WTC11 (cell line): ENCODE measurements around the gene NIN. TPM values are rescaled to one million over a fixed set of nuclear protein-coding genes. Genes with fewer than 3 reads are reported as not detected.

Experiments used
- ATAC-seq: fragments of 200-7000 bp; cut with Tn5 transposase; 2 replicates; pipeline ENCODE4 v1.10.0; 2021; ENCODE audit warnings: mild to moderate bottlenecking, moderate library complexity
- CTCF ChIA-PET: fragments of 300-600 bp; sonication (Branson Sonifier 250); formaldehyde crosslinking; loops from one replicate; lab custom pipeline; 2021; ENCODE audit warnings: antibody characterized with exemption; lab: Charles Lee
- POLR2A ChIA-PET: fragments of 350-600 bp; sonication (Branson Sonifier 250); formaldehyde crosslinking; loops from one replicate; lab custom pipeline; 2021; ENCODE audit warnings: antibody characterized with exemption; lab: Charles Lee
- DNase-seq: peaks from one replicate; pipeline ENCODE4 v3.0.0; 2021; ENCODE audit warnings: low spot score
- H3K27ac Mint-ChIP-seq: 2 replicates; pipeline ENCODE4 v1.8.0; 2021; ENCODE audit warnings: mixed read lengths
- H3K27me3 Mint-ChIP-seq: 2 replicates; pipeline ENCODE4 v1.8.0; 2021; ENCODE audit warnings: low read depth, mild to moderate bottlenecking, moderate library complexity, mixed read lengths
- H3K36me3 Mint-ChIP-seq: 2 replicates; pipeline ENCODE4 v1.8.0; 2021; ENCODE audit warnings: mixed read lengths
- H3K4me1 Mint-ChIP-seq: 2 replicates; pipeline ENCODE4 v1.8.0; 2022; ENCODE audit warnings: mixed read lengths
- H3K4me3 Mint-ChIP-seq: 2 replicates; pipeline ENCODE4 v1.8.0; 2021; ENCODE audit warnings: mild to moderate bottlenecking, moderate library complexity, mixed read lengths
- H3K9me3 Mint-ChIP-seq: 2 replicates; pipeline ENCODE4 v1.8.0; 2021; ENCODE audit warnings: mixed read lengths
- ELF4 ChIP-seq: sonication (generic); formaldehyde crosslinking; IDR thresholded peaks from 2 replicates; pipeline ENCODE4 v1.8.1; 2022; ENCODE audit warnings: low read depth, mild to moderate bottlenecking, moderate library complexity, missing genetic modification reagents
- EMX1 ChIP-seq: fragments of 250-450 bp; sonication (Bioruptor Pico); IDR thresholded peaks from 2 replicates; pipeline ENCODE4 v1.8.0; 2021; ENCODE audit warnings: mild to moderate bottlenecking
- FOXK1 ChIP-seq: sonication (generic); formaldehyde crosslinking; IDR thresholded peaks from 2 replicates; pipeline ENCODE4 v1.8.0; 2022; ENCODE audit warnings: mild to moderate bottlenecking, moderate library complexity, missing genetic modification reagents
- FOXP1 ChIP-seq: sonication (generic); formaldehyde crosslinking; IDR thresholded peaks from 2 replicates; pipeline ENCODE4 v1.8.0; 2022; ENCODE audit warnings: missing genetic modification reagents, mild to moderate bottlenecking, moderate library complexity, borderline replicate concordance
- GABPB1 ChIP-seq: sonication (generic); formaldehyde crosslinking; IDR thresholded peaks from 2 replicates; pipeline ENCODE4 v1.8.1; 2023; ENCODE audit warnings: mild to moderate bottlenecking, missing genetic modification reagents
- NFATC4 ChIP-seq: fragments of 250-450 bp; sonication (Bioruptor Pico); IDR thresholded peaks from 2 replicates; pipeline ENCODE4 v1.9.0; 2021; ENCODE audit warnings: mild to moderate bottlenecking
- NR1H2 ChIP-seq: sonication (generic); formaldehyde crosslinking; IDR thresholded peaks from 2 replicates; pipeline ENCODE4 v1.9.0; 2021; ENCODE audit warnings: mild to moderate bottlenecking, moderate library complexity, missing genetic modification reagents
- RELA ChIP-seq: sonication (generic); formaldehyde crosslinking; IDR thresholded peaks from 2 replicates; pipeline ENCODE4 v1.8.1; 2022; ENCODE audit warnings: missing genetic modification reagents, mild to moderate bottlenecking, borderline replicate concordance
- TCF7 ChIP-seq: sonication (generic); formaldehyde crosslinking; IDR thresholded peaks from 2 replicates; pipeline ENCODE4 v1.8.0; 2022; ENCODE audit warnings: mild to moderate bottlenecking, low read depth, missing genetic modification reagents, moderate library complexity
- TP53 ChIP-seq: sonication (generic); formaldehyde crosslinking; IDR thresholded peaks from 2 replicates; pipeline ENCODE4 v1.8.1; 2023; ENCODE audit warnings: mild to moderate bottlenecking, missing genetic modification reagents
- ZNF138 ChIP-seq: sonication (generic); formaldehyde crosslinking; conservative IDR thresholded peaks from 2 replicates; pipeline ENCODE4 v1.8.1; 2022; ENCODE audit warnings: mild to moderate bottlenecking, moderate library complexity, missing genetic modification reagents
- ZNF416 ChIP-seq: fragments of 250-450 bp; sonication (Bioruptor Pico); IDR thresholded peaks from 2 replicates; pipeline ENCODE4 v1.9.0; 2021; ENCODE audit warnings: mild to moderate bottlenecking, inconsistent platforms
- total RNA-seq: library from RNA; stranded (reverse); gene quantifications from 3 replicates; pipeline ENCODE4 v1.2.3, GENCODE V29; 2021
- TF ChIP-seq, protein P1 (sequence below): sonication (generic); formaldehyde crosslinking; IDR thresholded peaks from 2 replicates; pipeline ENCODE4 v1.8.0; 2022; ENCODE audit warnings: missing genetic modification reagents
- TF ChIP-seq, protein P2 (sequence below): sonication (generic); formaldehyde crosslinking; IDR thresholded peaks from 2 replicates; pipeline ENCODE4 v1.8.1; 2022; ENCODE audit warnings: mild to moderate bottlenecking, moderate library complexity, missing genetic modification reagents
- TF ChIP-seq, protein P3 (sequence below): sonication (generic); formaldehyde crosslinking; IDR thresholded peaks from 2 replicates; pipeline ENCODE4 v1.8.1; 2023; ENCODE audit warnings: mild to moderate bottlenecking, moderate library complexity, missing genetic modification reagents
- TF ChIP-seq, protein P4 (sequence below): sonication (generic); formaldehyde crosslinking; IDR thresholded peaks from 2 replicates; pipeline ENCODE4 v1.8.0; 2023; ENCODE audit warnings: mild to moderate bottlenecking, missing genetic modification reagents
- TF ChIP-seq, protein P5 (sequence below): sonication (generic); formaldehyde crosslinking; IDR thresholded peaks from 2 replicates; pipeline ENCODE4 v1.8.1; 2023; ENCODE audit warnings: mild to moderate bottlenecking, missing genetic modification reagents, moderate library complexity
- TF ChIP-seq, protein P6 (sequence below): fragments of 200-600 bp; IDR thresholded peaks from 2 replicates; pipeline ENCODE4 v1.8.0; 2022; ENCODE audit warnings: antibody characterized with exemption

The NIN gene
- total RNA-seq, 1 experiment from 2014 or later, result 23.8 TPM

DNA sequence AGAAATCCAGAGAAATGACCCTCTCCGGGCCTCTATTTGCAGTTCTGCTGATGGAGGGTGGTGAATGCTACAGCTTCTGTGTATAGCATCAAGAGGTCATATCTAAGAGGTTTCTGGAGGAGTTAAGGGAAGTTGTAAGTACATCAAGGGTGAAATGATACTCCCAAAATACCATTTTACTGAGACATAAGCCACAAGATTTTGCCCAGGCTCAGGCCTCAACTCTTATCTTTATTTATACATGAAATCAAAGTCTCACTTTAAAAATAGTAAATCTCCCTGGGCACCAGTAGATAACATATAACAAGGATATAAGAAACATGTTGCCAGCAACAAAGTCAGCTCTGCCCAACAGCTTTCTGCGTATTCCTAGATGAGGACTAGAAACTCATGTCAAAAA, 40.4 kb downstream of the NIN start (continued):
- TF ChIP-seq, protein P1, sequence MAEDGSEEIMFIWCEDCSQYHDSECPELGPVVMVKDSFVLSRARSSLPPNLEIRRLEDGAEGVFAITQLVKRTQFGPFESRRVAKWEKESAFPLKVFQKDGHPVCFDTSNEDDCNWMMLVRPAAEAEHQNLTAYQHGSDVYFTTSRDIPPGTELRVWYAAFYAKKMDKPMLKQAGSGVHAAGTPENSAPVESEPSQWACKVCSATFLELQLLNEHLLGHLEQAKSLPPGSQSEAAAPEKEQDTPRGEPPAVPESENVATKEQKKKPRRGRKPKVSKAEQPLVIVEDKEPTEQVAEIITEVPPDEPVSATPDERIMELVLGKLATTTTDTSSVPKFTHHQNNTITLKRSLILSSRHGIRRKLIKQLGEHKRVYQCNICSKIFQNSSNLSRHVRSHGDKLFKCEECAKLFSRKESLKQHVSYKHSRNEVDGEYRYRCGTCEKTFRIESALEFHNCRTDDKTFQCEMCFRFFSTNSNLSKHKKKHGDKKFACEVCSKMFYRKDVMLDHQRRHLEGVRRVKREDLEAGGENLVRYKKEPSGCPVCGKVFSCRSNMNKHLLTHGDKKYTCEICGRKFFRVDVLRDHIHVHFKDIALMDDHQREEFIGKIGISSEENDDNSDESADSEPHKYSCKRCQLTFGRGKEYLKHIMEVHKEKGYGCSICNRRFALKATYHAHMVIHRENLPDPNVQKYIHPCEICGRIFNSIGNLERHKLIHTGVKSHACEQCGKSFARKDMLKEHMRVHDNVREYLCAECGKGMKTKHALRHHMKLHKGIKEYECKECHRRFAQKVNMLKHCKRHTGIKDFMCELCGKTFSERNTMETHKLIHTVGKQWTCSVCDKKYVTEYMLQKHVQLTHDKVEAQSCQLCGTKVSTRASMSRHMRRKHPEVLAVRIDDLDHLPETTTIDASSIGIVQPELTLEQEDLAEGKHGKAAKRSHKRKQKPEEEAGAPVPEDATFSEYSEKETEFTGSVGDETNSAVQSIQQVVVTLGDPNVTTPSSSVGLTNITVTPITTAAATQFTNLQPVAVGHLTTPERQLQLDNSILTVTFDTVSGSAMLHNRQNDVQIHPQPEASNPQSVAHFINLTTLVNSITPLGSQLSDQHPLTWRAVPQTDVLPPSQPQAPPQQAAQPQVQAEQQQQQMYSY (CRISPR knock-in tag), result no peak
- TF ChIP-seq ELF4, result no peak
- TF ChIP-seq, protein P2, sequence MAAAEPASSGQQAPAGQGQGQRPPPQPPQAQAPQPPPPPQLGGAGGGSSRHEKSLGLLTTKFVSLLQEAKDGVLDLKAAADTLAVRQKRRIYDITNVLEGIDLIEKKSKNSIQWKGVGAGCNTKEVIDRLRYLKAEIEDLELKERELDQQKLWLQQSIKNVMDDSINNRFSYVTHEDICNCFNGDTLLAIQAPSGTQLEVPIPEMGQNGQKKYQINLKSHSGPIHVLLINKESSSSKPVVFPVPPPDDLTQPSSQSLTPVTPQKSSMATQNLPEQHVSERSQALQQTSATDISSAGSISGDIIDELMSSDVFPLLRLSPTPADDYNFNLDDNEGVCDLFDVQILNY (CRISPR knock-in tag), result no peak
- TF ChIP-seq, protein P3, sequence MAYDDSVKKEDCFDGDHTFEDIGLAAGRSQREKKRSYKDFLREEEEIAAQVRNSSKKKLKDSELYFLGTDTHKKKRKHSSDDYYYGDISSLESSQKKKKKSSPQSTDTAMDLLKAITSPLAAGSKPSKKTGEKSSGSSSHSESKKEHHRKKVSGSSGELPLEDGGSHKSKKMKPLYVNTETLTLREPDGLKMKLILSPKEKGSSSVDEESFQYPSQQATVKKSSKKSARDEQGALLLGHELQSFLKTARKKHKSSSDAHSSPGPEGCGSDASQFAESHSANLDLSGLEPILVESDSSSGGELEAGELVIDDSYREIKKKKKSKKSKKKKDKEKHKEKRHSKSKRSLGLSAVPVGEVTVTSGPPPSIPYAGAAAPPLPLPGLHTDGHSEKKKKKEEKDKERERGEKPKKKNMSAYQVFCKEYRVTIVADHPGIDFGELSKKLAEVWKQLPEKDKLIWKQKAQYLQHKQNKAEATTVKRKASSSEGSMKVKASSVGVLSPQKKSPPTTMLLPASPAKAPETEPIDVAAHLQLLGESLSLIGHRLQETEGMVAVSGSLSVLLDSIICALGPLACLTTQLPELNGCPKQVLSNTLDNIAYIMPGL (CRISPR knock-in tag), result no peak
- no peak for TF ChIP-seq FOXP1
- TF ChIP-seq NFATC4 (CRISPR knock-in tag), result no peak
- TF ChIP-seq, protein P4, sequence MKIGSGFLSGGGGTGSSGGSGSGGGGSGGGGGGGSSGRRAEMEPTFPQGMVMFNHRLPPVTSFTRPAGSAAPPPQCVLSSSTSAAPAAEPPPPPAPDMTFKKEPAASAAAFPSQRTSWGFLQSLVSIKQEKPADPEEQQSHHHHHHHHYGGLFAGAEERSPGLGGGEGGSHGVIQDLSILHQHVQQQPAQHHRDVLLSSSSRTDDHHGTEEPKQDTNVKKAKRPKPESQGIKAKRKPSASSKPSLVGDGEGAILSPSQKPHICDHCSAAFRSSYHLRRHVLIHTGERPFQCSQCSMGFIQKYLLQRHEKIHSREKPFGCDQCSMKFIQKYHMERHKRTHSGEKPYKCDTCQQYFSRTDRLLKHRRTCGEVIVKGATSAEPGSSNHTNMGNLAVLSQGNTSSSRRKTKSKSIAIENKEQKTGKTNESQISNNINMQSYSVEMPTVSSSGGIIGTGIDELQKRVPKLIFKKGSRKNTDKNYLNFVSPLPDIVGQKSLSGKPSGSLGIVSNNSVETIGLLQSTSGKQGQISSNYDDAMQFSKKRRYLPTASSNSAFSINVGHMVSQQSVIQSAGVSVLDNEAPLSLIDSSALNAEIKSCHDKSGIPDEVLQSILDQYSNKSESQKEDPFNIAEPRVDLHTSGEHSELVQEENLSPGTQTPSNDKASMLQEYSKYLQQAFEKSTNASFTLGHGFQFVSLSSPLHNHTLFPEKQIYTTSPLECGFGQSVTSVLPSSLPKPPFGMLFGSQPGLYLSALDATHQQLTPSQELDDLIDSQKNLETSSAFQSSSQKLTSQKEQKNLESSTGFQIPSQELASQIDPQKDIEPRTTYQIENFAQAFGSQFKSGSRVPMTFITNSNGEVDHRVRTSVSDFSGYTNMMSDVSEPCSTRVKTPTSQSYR (CRISPR knock-in tag), result no peak
- no peak for TF ChIP-seq ZNF416
- no peak for TF ChIP-seq TCF7 (CRISPR knock-in tag)
- TF ChIP-seq GABPB1, result no peak
- TF ChIP-seq, protein P5, sequence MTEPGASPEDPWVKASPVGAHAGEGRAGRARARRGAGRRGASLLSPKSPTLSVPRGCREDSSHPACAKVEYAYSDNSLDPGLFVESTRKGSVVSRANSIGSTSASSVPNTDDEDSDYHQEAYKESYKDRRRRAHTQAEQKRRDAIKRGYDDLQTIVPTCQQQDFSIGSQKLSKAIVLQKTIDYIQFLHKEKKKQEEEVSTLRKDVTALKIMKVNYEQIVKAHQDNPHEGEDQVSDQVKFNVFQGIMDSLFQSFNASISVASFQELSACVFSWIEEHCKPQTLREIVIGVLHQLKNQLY (CRISPR knock-in tag), result no peak
- no peak for TF ChIP-seq RELA (CRISPR knock-in tag)
- TF ChIP-seq, all 79 proteins: peak for 0

DNA sequence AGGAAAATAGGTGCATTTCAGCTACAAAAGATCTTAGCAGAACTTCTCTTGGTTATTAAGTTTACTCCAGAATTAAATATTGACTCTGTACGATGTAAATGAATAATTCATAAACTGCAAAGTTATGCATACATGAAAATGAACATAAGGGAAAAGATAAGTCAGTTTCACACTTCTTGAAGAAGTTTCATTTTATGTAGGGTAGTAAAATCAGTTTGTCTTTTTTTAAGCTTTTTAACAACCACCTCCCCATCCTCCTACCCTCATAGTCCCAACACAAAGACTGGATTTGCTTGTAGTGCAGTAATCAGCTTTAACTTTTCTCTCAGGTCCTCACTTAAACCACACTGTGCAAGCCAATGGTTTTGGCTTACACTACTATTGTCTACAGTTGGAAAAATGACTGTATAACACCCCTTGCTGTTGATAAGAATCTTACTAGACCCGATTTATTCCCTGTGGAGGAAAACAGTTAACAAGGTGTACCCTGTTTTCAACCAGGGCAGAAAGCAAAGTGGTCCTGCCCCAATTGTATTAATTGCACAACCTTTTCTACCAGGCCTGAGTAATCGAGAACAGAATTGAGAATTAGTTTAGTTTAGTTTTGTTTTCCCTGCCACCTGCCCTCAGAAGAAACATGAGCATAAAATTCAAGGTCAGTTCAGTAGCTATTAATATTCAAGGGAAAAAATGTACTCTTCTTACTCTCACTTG, 44.1 kb downstream of the NIN start:
- Mint-ChIP-seq H3K27me3 (no peaks in the 10 kb centered on the region), H3K27ac (0 out of 2 replicates have a peak overlapping the region, but pooled peaks have one; percentile 67), H3K36me3 (0 out of 2 replicates have a peak, but pooled peaks cover 5% of the 10 kb centered on the region), H3K9me3 (no peaks in the 10 kb centered on the region), H3K4me3 (no peak overlapping the region), H3K4me1 (peaks cover 44% of the 10 kb centered on the region)
- POLR2A ChIA-PET, result no interaction called here
- DNase-seq (no peak), ATAC-seq (no peak)
- CTCF ChIA-PET, result interaction anchor here (3.0 to 4.1 kb wide), 3 partner anchors 10 to 73 kb away, joined by 21 to 27 read pairs (median 22); no protein-coding TSS in a partner anchor
- TF ChIP-seq EMX1 (CRISPR knock-in tag) (no peak), ZNF416 (no peak), RELA (CRISPR knock-in tag) (no peak), FOXK1 (CRISPR knock-in tag) (no peak), ZNF138 (CRISPR knock-in tag) (no peak), NR1H2 (CRISPR knock-in tag) (no peak), TP53 (no peak)
- TF ChIP-seq, protein P6, sequence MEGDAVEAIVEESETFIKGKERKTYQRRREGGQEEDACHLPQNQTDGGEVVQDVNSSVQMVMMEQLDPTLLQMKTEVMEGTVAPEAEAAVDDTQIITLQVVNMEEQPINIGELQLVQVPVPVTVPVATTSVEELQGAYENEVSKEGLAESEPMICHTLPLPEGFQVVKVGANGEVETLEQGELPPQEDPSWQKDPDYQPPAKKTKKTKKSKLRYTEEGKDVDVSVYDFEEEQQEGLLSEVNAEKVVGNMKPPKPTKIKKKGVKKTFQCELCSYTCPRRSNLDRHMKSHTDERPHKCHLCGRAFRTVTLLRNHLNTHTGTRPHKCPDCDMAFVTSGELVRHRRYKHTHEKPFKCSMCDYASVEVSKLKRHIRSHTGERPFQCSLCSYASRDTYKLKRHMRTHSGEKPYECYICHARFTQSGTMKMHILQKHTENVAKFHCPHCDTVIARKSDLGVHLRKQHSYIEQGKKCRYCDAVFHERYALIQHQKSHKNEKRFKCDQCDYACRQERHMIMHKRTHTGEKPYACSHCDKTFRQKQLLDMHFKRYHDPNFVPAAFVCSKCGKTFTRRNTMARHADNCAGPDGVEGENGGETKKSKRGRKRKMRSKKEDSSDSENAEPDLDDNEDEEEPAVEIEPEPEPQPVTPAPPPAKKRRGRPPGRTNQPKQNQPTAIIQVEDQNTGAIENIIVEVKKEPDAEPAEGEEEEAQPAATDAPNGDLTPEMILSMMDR, result no peak
